ENCODE measurements around the gene YTHDC2.

Gene YTHDC2

DNA sequence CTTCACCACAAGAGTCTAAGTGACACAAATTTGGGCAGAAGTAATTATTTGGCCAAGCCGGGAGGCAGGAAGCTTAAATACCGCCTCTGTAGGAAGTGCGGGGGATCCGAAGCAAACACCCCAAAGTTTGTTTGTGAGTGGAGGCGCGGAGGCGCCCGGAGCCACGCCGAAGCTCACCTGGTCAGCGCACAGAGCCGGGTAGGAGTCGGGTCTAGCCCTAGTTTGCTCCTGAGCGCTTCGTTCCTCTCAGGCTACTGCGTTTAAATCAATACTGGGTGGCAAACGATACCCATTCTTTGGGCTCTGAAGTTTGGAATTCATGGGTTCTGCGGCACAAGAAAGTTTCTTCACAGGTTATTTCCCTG lies 26.1 kb upstream of the YTHDC2 start:
- Histone ChIP-seq H2AFZ (ENCODE audit: insufficient read depth, low read length, poor library complexity) (peak overlapping the region; percentile 75), H3K4me1 (ENCODE audit: control insufficient read depth in 1 of 2, insufficient read depth in 2 of 2, low read length in 2 of 2) (peaks cover 15% of the 10 kb centered on the region in 2 experiments), H4K8ac (ENCODE audit: low read depth, low read length) (no peak overlapping the region), H3K9ac (ENCODE audit: low read length) (no peak overlapping the region), H3K4me2 (ENCODE audit: low read length) (peak overlapping the region; percentile 79), H3K18ac (ENCODE audit: low read length) (no peak overlapping the region), H2BK12ac (ENCODE audit: low read length) (no peak overlapping the region), H2AK5ac (ENCODE audit: low read length) (no peak overlapping the region), H3K27me3 (ENCODE audit: insufficient read depth, low read length) (peaks cover 11% of the 10 kb centered on the region), H3K23ac (ENCODE audit: low read length) (no peak overlapping the region), H3K4me3 (ENCODE audit: low read depth, low read length) (peak overlapping the region; percentile 77), H3K27ac (ENCODE audit: low read depth, low read length) (no peak overlapping the region), H2BK5ac (ENCODE audit: low read depth, low read length, poor library complexity) (no peak overlapping the region), H4K91ac (ENCODE audit: low read depth, low read length) (no peak overlapping the region), H3K36me3 (ENCODE audit: control insufficient read depth in 1 of 2, insufficient read depth in 2 of 2, low read length in 2 of 2) (no peaks in the 10 kb centered on the region), H3K79me1 (ENCODE audit: low read length) (peaks cover 11% of the 10 kb centered on the region), H3K14ac (ENCODE audit: low read length) (no peak overlapping the region), H4K12ac (ENCODE audit: low read depth, low read length) (no peak overlapping the region), H2BK120ac (ENCODE audit: insufficient read depth, low read length, poor library complexity) (no peak overlapping the region), H3K4ac (ENCODE audit: low read depth, low read length) (no peak overlapping the region), H3K9me3 (ENCODE audit: insufficient read depth, low read depth, low read length) (peaks cover 6% of the 10 kb centered on the region), H3K79me2 (ENCODE audit: control insufficient read depth, insufficient read depth, low read length, poor library complexity) (peaks cover 3% of the 10 kb centered on the region)
- no CpG with 5 or more reads among the region's 18 CpGs for WGBS (ENCODE audit: extremely low coverage, insufficient coverage, insufficient read length)
- DNase-seq: no peak

DNA sequence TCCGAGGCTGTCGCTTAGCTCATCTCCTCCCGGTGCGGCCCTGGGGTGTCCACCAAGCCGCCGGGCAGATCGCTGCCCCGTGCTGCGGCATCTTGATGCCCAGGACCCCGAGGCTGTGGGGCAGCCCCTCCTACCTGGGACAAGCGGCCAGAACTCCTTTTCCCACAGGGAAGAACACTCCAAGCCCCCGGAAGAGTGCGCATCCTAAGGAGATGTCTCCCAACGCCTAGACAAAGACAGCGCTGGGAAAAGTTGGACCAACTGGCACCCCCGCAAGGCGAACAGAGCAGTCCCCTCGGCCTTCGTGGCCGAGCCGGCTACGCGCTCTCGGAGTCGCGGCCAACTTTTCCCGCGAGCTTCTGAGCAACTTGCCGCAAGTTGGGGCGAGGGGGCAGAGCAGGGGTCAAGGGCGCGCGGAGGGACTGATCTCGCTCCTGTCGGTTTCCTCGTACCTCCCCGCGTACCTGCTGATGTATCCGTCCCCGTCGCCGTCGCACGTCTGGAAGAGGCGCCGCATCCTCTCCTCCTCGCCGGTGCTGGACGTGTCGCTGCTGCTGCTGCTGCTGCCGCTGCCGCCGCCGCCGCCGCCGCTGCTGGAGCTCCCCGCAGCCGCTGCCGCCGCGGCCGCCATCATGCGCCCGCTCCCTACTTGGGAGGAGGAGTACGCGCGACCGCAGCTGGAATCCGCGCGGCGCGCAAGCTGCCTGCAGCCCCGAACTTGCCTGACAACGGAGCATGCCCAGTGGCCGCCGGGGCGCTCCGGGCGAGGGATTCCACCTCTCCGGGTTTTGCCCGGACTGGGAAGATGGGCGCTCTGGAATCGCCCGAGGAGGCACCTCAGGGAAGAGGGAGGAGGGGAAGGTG lies 25.5 kb upstream of the YTHDC2 start, which contains the start of gene MCC:
Gene MCC, minus strand, starts transcription at position 673 of the 864 bp plus-strand sequence.
- peak within 1 kb of the TSS; percentile 74 for H3K18ac ChIP-seq (ENCODE audit: low read length)
- peak within 1 kb of the TSS; percentile 77 for H3K14ac ChIP-seq (ENCODE audit: low read length)
- peaks cover 11% of the 10 kb centered on the region for H3K79me1 ChIP-seq (ENCODE audit: low read length)
- peak within 1 kb of the TSS; percentile 33 for H3K9ac ChIP-seq (ENCODE audit: low read length)
- H2BK5ac ChIP-seq (ENCODE audit: low read depth, low read length, poor library complexity): peak within 1 kb of the TSS; percentile 27
- H2BK120ac ChIP-seq (ENCODE audit: insufficient read depth, low read length, poor library complexity): peak within 1 kb of the TSS; percentile 69
- H4K8ac ChIP-seq (ENCODE audit: low read depth, low read length): peak within 1 kb of the TSS; percentile 79
- no CpG with 5 or more reads among the region's 86 CpGs for WGBS (ENCODE audit: extremely low coverage, insufficient coverage, insufficient read length)
- peak within 1 kb of the TSS; percentile 91 for H2BK12ac ChIP-seq (ENCODE audit: low read length)
- H3K4me1 ChIP-seq (ENCODE audit: control insufficient read depth in 1 of 2, insufficient read depth in 2 of 2, low read length in 2 of 2): peaks cover 15% of the 10 kb centered on the region in 2 experiments
- peak within 1 kb of the TSS; percentile 75 for H2AFZ ChIP-seq (ENCODE audit: insufficient read depth, low read length, poor library complexity)
- DNase-seq: peak; percentile 41 to 61
- peak within 1 kb of the TSS; percentile 35 for H4K12ac ChIP-seq (ENCODE audit: low read depth, low read length)
- H3K9me3 ChIP-seq (ENCODE audit: insufficient read depth, low read depth, low read length): peaks cover 6% of the 10 kb centered on the region
- peaks cover 3% of the 10 kb centered on the region for H3K79me2 ChIP-seq (ENCODE audit: control insufficient read depth, insufficient read depth, low read length, poor library complexity)
- no peak within 1 kb of the TSS for H3K4ac ChIP-seq (ENCODE audit: low read depth, low read length)
- peak within 1 kb of the TSS; percentile 77 for H3K4me3 ChIP-seq (ENCODE audit: low read depth, low read length)
- no peak within 1 kb of the TSS for H3K27ac ChIP-seq (ENCODE audit: low read depth, low read length)
- peaks cover 11% of the 10 kb centered on the region for H3K27me3 ChIP-seq (ENCODE audit: insufficient read depth, low read length)
- H2AK5ac ChIP-seq (ENCODE audit: low read length): peak within 1 kb of the TSS; percentile 92
- H3K36me3 ChIP-seq (ENCODE audit: control insufficient read depth in 1 of 2, insufficient read depth in 2 of 2, low read length in 2 of 2): no peaks in the 10 kb centered on the region
- H3K4me2 ChIP-seq (ENCODE audit: low read length): peak within 1 kb of the TSS; percentile 79
- H3K23ac ChIP-seq (ENCODE audit: low read length): no peak within 1 kb of the TSS
- H4K91ac ChIP-seq (ENCODE audit: low read depth, low read length): peak within 1 kb of the TSS; percentile 66

DNA sequence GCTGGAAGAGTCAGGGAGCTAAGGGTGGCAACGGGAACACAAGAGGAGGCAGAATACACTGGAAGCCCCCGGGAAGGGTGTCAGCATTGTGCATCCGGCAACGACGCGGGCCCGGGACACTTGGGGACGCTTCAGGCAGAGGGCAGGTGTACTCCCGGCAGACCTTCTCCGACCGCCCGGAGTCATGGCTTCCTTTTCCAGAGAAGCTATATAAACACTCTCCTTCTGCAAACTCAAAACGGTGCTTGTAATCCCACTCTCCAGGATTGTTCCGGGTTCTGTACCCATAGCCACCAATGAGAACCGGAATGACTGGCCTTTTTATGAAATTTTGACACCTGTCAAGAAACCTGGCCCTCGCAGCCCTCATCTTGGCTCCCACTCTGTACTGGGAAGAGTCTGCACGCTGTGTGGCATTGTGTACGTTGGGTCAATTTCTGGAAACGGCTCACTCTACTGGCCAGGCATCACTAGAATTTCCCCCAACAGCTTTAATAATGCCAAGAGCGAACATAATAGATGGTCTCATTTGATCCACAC lies 24.8 kb upstream of the YTHDC2 start:
- peak overlapping the region; percentile 75 for H2AFZ ChIP-seq (ENCODE audit: insufficient read depth, low read length, poor library complexity)
- no CpG with 5 or more reads among the region's 20 CpGs for WGBS (ENCODE audit: extremely low coverage, insufficient coverage, insufficient read length)
- H3K79me1 ChIP-seq (ENCODE audit: low read length): peaks cover 11% of the 10 kb centered on the region
- peak overlapping the region; percentile 79 for H3K4me2 ChIP-seq (ENCODE audit: low read length)
- no peak for DNase-seq
- H3K4me1 ChIP-seq (ENCODE audit: control insufficient read depth in 1 of 2, insufficient read depth in 2 of 2, low read length in 2 of 2): peaks cover 15% of the 10 kb centered on the region in 2 experiments
- H3K27me3 ChIP-seq (ENCODE audit: insufficient read depth, low read length): peaks cover 11% of the 10 kb centered on the region
- H3K4ac ChIP-seq (ENCODE audit: low read depth, low read length): no peak overlapping the region
- H3K23ac ChIP-seq (ENCODE audit: low read length): no peak overlapping the region
- H3K9ac ChIP-seq (ENCODE audit: low read length): no peak overlapping the region
- peak overlapping the region; percentile 92 for H2AK5ac ChIP-seq (ENCODE audit: low read length)
- peak overlapping the region; percentile 66 for H4K91ac ChIP-seq (ENCODE audit: low read depth, low read length)
- peaks cover 3% of the 10 kb centered on the region for H3K79me2 ChIP-seq (ENCODE audit: control insufficient read depth, insufficient read depth, low read length, poor library complexity)
- peak overlapping the region; percentile 35 for H4K12ac ChIP-seq (ENCODE audit: low read depth, low read length)
- H4K8ac ChIP-seq (ENCODE audit: low read depth, low read length): peak overlapping the region; percentile 79
- peaks cover 6% of the 10 kb centered on the region for H3K9me3 ChIP-seq (ENCODE audit: insufficient read depth, low read depth, low read length)
- H2BK120ac ChIP-seq (ENCODE audit: insufficient read depth, low read length, poor library complexity): peak overlapping the region; percentile 69
- no peak overlapping the region for H3K27ac ChIP-seq (ENCODE audit: low read depth, low read length)
- peak overlapping the region; percentile 74 for H3K18ac ChIP-seq (ENCODE audit: low read length)
- peak overlapping the region; percentile 77 for H3K4me3 ChIP-seq (ENCODE audit: low read depth, low read length)
- peak overlapping the region; percentile 79 for H2BK12ac ChIP-seq (ENCODE audit: low read length)
- H3K36me3 ChIP-seq (ENCODE audit: control insufficient read depth in 1 of 2, insufficient read depth in 2 of 2, low read length in 2 of 2): no peaks in the 10 kb centered on the region
- H3K14ac ChIP-seq (ENCODE audit: low read length): peak overlapping the region; percentile 77
- peak overlapping the region; percentile 27 for H2BK5ac ChIP-seq (ENCODE audit: low read depth, low read length, poor library complexity)

- peak; percentile 24 to 46 for DNase-seq
- no peak overlapping the region for H3K23ac ChIP-seq (ENCODE audit: low read length)
- H3K79me2 ChIP-seq (ENCODE audit: control insufficient read depth, insufficient read depth, low read length, poor library complexity): peaks cover 3% of the 10 kb centered on the region
- WGBS (ENCODE audit: extremely low coverage, insufficient coverage, insufficient read length): no CpG with 5 or more reads among the region's 3 CpGs
- H2BK5ac ChIP-seq (ENCODE audit: low read depth, low read length, poor library complexity): no peak overlapping the region
- peaks cover 11% of the 10 kb centered on the region for H3K79me1 ChIP-seq (ENCODE audit: low read length)
- H3K27ac ChIP-seq (ENCODE audit: low read depth, low read length): no peak overlapping the region
- H3K18ac ChIP-seq (ENCODE audit: low read length): no peak overlapping the region
- peaks cover 15% of the 10 kb centered on the region in 2 experiments for H3K4me1 ChIP-seq (ENCODE audit: control insufficient read depth in 1 of 2, insufficient read depth in 2 of 2, low read length in 2 of 2)
- no peak overlapping the region for H3K14ac ChIP-seq (ENCODE audit: low read length)
- H4K91ac ChIP-seq (ENCODE audit: low read depth, low read length): no peak overlapping the region
- H4K8ac ChIP-seq (ENCODE audit: low read depth, low read length): no peak overlapping the region
- H3K27me3 ChIP-seq (ENCODE audit: insufficient read depth, low read length): peaks cover 11% of the 10 kb centered on the region
- no peak overlapping the region for H2BK12ac ChIP-seq (ENCODE audit: low read length)
- peaks cover 6% of the 10 kb centered on the region for H3K9me3 ChIP-seq (ENCODE audit: insufficient read depth, low read depth, low read length)
- H2AK5ac ChIP-seq (ENCODE audit: low read length): no peak overlapping the region
- H3K36me3 ChIP-seq (ENCODE audit: control insufficient read depth in 1 of 2, insufficient read depth in 2 of 2, low read length in 2 of 2): no peaks in the 10 kb centered on the region
- H4K12ac ChIP-seq (ENCODE audit: low read depth, low read length): no peak overlapping the region
- H2BK120ac ChIP-seq (ENCODE audit: insufficient read depth, low read length, poor library complexity): no peak overlapping the region
- no peak overlapping the region for H3K9ac ChIP-seq (ENCODE audit: low read length)
- no peak overlapping the region for H3K4ac ChIP-seq (ENCODE audit: low read depth, low read length)
- H3K4me2 ChIP-seq (ENCODE audit: low read length): no peak overlapping the region
- no peak overlapping the region for H2AFZ ChIP-seq (ENCODE audit: insufficient read depth, low read length, poor library complexity)
- H3K4me3 ChIP-seq (ENCODE audit: low read depth, low read length): no peak overlapping the region
These were observed 24.2 kb upstream of the YTHDC2 start for GRCh38 chr5:113489299-113489698.

Measured in trophoblast cell (in vitro differentiated cells and primary cell).